ENCODE measurements around the gene CBFA2T3.
A peak's percentile ranks its signal among the peaks of the same experiment; 100 is the strongest.

The CBFA2T3 gene

GRCh38 chr16:88957887-88958577 lies 19.0 kb downstream of the CBFA2T3 start:
- DNase-seq = peak; percentile 35

GRCh38 chr16:88957433-88957767 lies 19.6 kb downstream of the CBFA2T3 start:
- DNase-seq = no peak

GRCh38 chr16:88956546-88957432 lies 20.2 kb downstream of the CBFA2T3 start:
- no peak for DNase-seq

- DNase-seq = no peak
Observed at GRCh38 chr16:88955906-88956305, 21.1 kb downstream of the CBFA2T3 start.

GRCh38 chr16:88953003-88953690 lies 23.9 kb downstream of the CBFA2T3 start:
- DNase-seq = no peak

- DNase-seq = no peak
Observed at GRCh38 chr16:88951989-88952388, 25.0 kb downstream of the CBFA2T3 start.

GRCh38 chr16:88951501-88951900 lies 25.5 kb downstream of the CBFA2T3 start:
- no peak for DNase-seq

GRCh38 chr16:88948781-88949490 lies 28.1 kb downstream of the CBFA2T3 start:
- DNase-seq = no peak

GRCh38 chr16:88945473-88945872 lies 31.5 kb downstream of the CBFA2T3 start:
- no peak for DNase-seq

GRCh38 chr16:88943741-88944140 lies 33.3 kb downstream of the CBFA2T3 start:
- no peak for DNase-seq

GRCh38 chr16:88943131-88943664 lies 33.8 kb downstream of the CBFA2T3 start:
- DNase-seq = no peak

GRCh38 chr16:88941913-88942909 lies 34.8 kb downstream of the CBFA2T3 start:
- peak; percentile 74 for DNase-seq

- no peak for DNase-seq
Observed at GRCh38 chr16:88940862-88941817, 35.9 kb downstream of the CBFA2T3 start.

GRCh38 chr16:88939972-88940861 lies 36.8 kb downstream of the CBFA2T3 start:
- DNase-seq = peak; percentile 27

- DNase-seq = no peak
Observed at GRCh38 chr16:88939245-88939971, 37.6 kb downstream of the CBFA2T3 start.

GRCh38 chr16:88938777-88939244 lies 38.2 kb downstream of the CBFA2T3 start:
- no peak for DNase-seq

GRCh38 chr16:88938119-88938776 lies 38.8 kb downstream of the CBFA2T3 start:
- DNase-seq = no peak

- DNase-seq = no peak
Observed at GRCh38 chr16:88937206-88937621, 39.8 kb downstream of the CBFA2T3 start.

Measured in activated CD4-positive, alpha-beta T cell treated with anti-CD3 and anti-CD28 coated beads for 48 hours (primary cell).